ENCODE results near the gene CLASP1. TPM values are rescaled to one million over a fixed set of nuclear protein-coding genes. Genes with fewer than 3 reads are reported as not detected.

CLASP1 gene
- total and polyA plus RNA-seq, 2 donors (not counting 3 experiments of a cell fraction or from before 2014, with no cell fraction given) = 10.0 to 57.9 TPM

GRCh38 chr2:121412349-121412748, 236.9 kb downstream of the CLASP1 start:
- no peak overlapping the region for H3K4me2 ChIP-seq (ENCODE audit: insufficient read depth, low read length)
- H2AFZ ChIP-seq (ENCODE audit: low read depth, low read length) = no peak overlapping the region
- intact Hi-C loops (cut with micrococcal nuclease) (no loop called here), dilution Hi-C loops (cut with MboI; ENCODE audit: extremely low pct_ligation_motif_present, low sequenced_read_pairs) (no loop called here)
- no peaks in the 10 kb centered on the region for H3K9me1 ChIP-seq (replicated peaks; ENCODE audit: control insufficient read depth, extremely low read depth, insufficient read depth, low read length)
- FAIRE-seq (no peak), DNase-seq (ENCODE audit: low read depth, low spot score) (no peak)
- peaks cover 5 to 7% of the 10 kb centered on the region in 2 experiments for H3K36me3 ChIP-seq (ENCODE audit: control insufficient read depth in 2 of 2, extremely low read depth in 1 of 2, insufficient read depth in 2 of 2, low read length in 2 of 2)
- TF ChIP-seq POLR2AphosphoS5 (IDR thresholded peaks at IDR 0.05; ENCODE audit: insufficient read depth, low read depth, low read length) = no peak
- TF ChIP-seq CTCF (IDR thresholded peaks at IDR 0.05; ENCODE audit: extremely low read depth in 1 of 2, insufficient read depth in 1 of 2, low read depth in 1 of 2, low read length in 2 of 2) = no peak
- TF ChIP-seq GATA2 (IDR thresholded peaks at IDR 0.05; ENCODE audit: insufficient read depth, insufficient read length, low read depth, low read length) = no peak
- no peak for TF ChIP-seq MYC (IDR thresholded peaks at IDR 0.05; ENCODE audit: low read depth, low read length)
- no peak for TF ChIP-seq JUN (IDR thresholded peaks at IDR 0.05; ENCODE audit: borderline replicate concordance, insufficient read depth, insufficient read length, low read depth)
- no peak for TF ChIP-seq FOS (IDR thresholded peaks at IDR 0.05; ENCODE audit: borderline replicate concordance, insufficient read depth, low read length)
- TF ChIP-seq MAX (IDR thresholded peaks at IDR 0.05; ENCODE audit: insufficient read depth, insufficient read length) = no peak
- no peak for TF ChIP-seq EZH2 (IDR thresholded peaks at IDR 0.05; ENCODE audit: borderline replicate concordance, low read depth, low read length, severe bottlenecking)
- no peak for TF ChIP-seq POLR2A (IDR thresholded peaks at IDR 0.05; ENCODE audit: low read depth, low read length)
- no peaks in the 10 kb centered on the region for H4K20me1 ChIP-seq (replicated peaks; ENCODE audit: control insufficient read depth, extremely low read depth, insufficient read depth, low read length)
- no peaks in the 10 kb centered on the region for H3K79me2 ChIP-seq (ENCODE audit: control insufficient read depth, insufficient read depth, low read length)
- H3K4me1 ChIP-seq (ENCODE audit: control insufficient read depth, extremely low read depth, insufficient read depth, low read length) = peaks cover 6% of the 10 kb centered on the region
- H3K9me3 ChIP-seq (replicated peaks; ENCODE audit: control insufficient read depth, insufficient read depth, low read length) = no peaks in the 10 kb centered on the region
- H3K27ac ChIP-seq (ENCODE audit: insufficient read depth, low read depth, low read length) = no peak overlapping the region
- H3K9ac ChIP-seq (replicated peaks; ENCODE audit: extremely low read depth, insufficient read depth, low read length) = no peak overlapping the region
- BruUV-seq (replicated peaks) = no TSS peak
- H3K4me3 ChIP-seq (replicated peaks in 1 of 3; ENCODE audit: insufficient read depth in 1 of 3, low read depth in 1 of 3, low read length in 3 of 3) = no peak overlapping the region
- H3K27me3 ChIP-seq (ENCODE audit: control insufficient read depth in 2 of 2, insufficient read depth in 2 of 2, low read length in 2 of 2) = no peaks in the 10 kb centered on the region
- ChIA-PET POLR2A (no interaction called here), CTCF (interaction anchor here (2.6 to 2.7 kb wide), 2 partner anchors 8 to 10 kb away, joined by 11 to 20 read pairs; no protein-coding TSS in a partner anchor)

Measured in endothelial cell of umbilical vein (primary cell).